Natural killer cell (primary cell): ENCODE measurements around the gene PLEKHJ1. TPM values are rescaled to one million over a fixed set of nuclear protein-coding genes. Genes with fewer than 3 reads are reported as not detected.

Source experiments
- ATAC-seq, 3 donors: fragments of 150-1000 bp in 2 of 3; fragments of 200-7000 bp in 1 of 3; cut with Tn5 transposase; 1 replicate in 1 of 3; 2 replicates in 2 of 3; pipeline ENCODE4 v1.10.0; 2021; ENCODE audit warnings: mild to moderate bottlenecking in 2 of 3, moderate library complexity in 2 of 3
- DNase-seq, 2 donors: peaks; one replicate each; pipeline versions ENCODE4 v3.0.0 to v3.0.0-alpha.2; 2013 to 2021; ENCODE audit warnings: mixed read lengths in 1 of 2
- H3K27ac ChIP-seq: one replicate; pipeline ENCODE4 v1.5.1; 2013; ENCODE audit warnings: mild to moderate bottlenecking, low read length
- H3K27me3 ChIP-seq: one replicate; pipeline ENCODE4 v1.6.1; 2013; ENCODE audit warnings: low read length; ENCODE audit not compliant: control insufficient read depth, insufficient read depth
- H3K36me3 ChIP-seq: one replicate; pipeline ENCODE4 v1.6.1; 2013; ENCODE audit warnings: low read length; ENCODE audit not compliant: control insufficient read depth, insufficient read depth
- H3K4me1 ChIP-seq: one replicate; pipeline ENCODE4 v1.6.1; 2013; ENCODE audit warnings: low read length; ENCODE audit not compliant: control insufficient read depth, insufficient read depth
- H3K4me3 ChIP-seq: one replicate; pipeline ENCODE4 v1.5.1; 2013; ENCODE audit warnings: low read length
- H3K9me3 ChIP-seq: one replicate; pipeline ENCODE4 v1.6.1; 2013; ENCODE audit warnings: low read length; ENCODE audit not compliant: control insufficient read depth, insufficient read depth
- H3K27ac Mint-ChIP-seq, 2 donors: one replicate each; pipeline ENCODE4 v1.8.0; 2022; ENCODE audit warnings: mild to moderate bottlenecking in 2 of 2, mixed read lengths in 2 of 2, moderate library complexity in 1 of 2
- H3K27me3 Mint-ChIP-seq, 2 donors: one replicate each; pipeline ENCODE4 v1.8.0; 2022; ENCODE audit warnings: low read depth in 2 of 2, mixed read lengths in 2 of 2
- H3K36me3 Mint-ChIP-seq: one replicate; pipeline ENCODE4 v1.8.0; 2022; ENCODE audit warnings: mixed read lengths
- H3K4me1 Mint-ChIP-seq, 2 donors: one replicate each; pipeline ENCODE4 v1.8.0; 2022; ENCODE audit warnings: mixed read lengths in 2 of 2
- H3K4me3 Mint-ChIP-seq: one replicate; pipeline ENCODE4 v1.8.0; 2022; ENCODE audit warnings: mild to moderate bottlenecking, moderate library complexity, mixed read lengths
- H3K9me3 Mint-ChIP-seq, 2 donors: one replicate each; pipeline ENCODE4 v1.8.0; 2022; ENCODE audit warnings: mixed read lengths in 2 of 2
- WGBS: methylation state at CpG from one replicate; pipeline ENCODE4 v1.1.7; 2013; ENCODE audit warnings: missing lambda C conversion rate; ENCODE audit not compliant: insufficient coverage; 5-methylcytosine and 5-hydroxymethylcytosine counted together
- intact Hi-C: fragments of 100-400 bp; cut with micrococcal nuclease; formaldehyde crosslinking; loops from one replicate; pipeline ENCODE4 v1.14.2; 2022
- total RNA-seq, 4 donors: library from RNA; stranded (reverse); fragments of 120-200 nt in 1 of 4; gene quantifications; one replicate each; pipeline versions ENCODE4 v1.2.3 to v1.2.4, GENCODE V29; 2013 to 2022
- TF ChIP-seq, protein P1 (sequence below): fragments of 200-600 bp; IDR thresholded peaks from one replicate; pipeline ENCODE4 v1.8.0; 2022; ENCODE audit warnings: antibody characterized with exemption

The PLEKHJ1 gene
- total RNA-seq, 3 donors from 2014 or later (not counting 1 experiment from before 2014, with no cell fraction given) = 36.7 to 45.8 (median 44.7) TPM

DNA sequence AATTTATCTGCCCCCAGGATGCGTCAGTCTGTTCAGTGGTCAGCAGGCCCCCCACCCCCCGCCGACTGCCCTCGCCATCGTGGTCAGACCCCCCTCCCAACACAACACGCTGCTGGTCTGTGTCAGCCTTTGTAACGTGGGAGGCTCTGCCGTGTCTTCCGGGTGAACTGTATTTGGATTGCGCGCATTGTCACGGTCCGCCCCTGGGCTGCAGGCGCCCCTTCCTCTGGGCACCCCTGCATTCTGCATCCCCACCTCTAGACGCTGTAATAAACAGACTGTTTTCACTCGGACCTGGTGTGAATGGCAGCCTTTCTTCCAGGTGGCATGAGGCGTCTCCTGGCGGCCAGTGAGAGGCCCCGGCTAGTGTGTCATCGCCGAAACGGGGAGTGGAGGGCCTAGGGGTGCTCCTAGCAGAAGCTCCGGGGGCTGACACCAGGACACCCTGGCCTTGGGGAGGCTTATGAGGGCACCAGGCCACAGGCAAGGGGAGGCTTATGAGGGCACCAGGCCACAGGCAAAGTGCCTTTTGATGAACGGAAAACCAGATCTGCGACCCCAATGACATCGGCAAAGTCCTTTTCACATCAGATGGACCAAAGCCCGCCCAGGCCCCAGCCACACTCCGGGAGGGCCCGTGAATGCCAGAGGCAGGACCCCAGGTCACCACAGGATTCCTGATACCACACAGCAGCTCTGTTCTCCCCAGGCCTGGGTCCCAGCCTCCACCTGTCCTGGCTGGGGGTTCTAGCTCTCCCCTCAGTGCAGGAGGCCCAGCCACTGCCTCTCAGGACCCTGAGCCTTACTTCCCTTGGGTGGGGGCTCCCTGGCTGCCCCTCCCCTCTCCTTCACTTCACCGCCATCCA is 3.6 kb downstream of the PLEKHJ1 start:
- DNase-seq = no peak
- WGBS = 84% methylated on average over 30 of the region's 30 CpGs
- peaks cover 30% of the 10 kb centered on the region for H3K4me1 ChIP-seq
- no peak overlapping the region for H3K27ac ChIP-seq
- Mint-ChIP-seq H3K36me3 (no peaks in the 10 kb centered on the region), H3K4me3 (no peak overlapping the region), H3K27ac (peak overlapping the region in 1 of 2 donors; percentile 100), H3K4me1 (peaks cover 16 to 27% of the 10 kb centered on the region in 2 donors), H3K9me3 (no peaks in the 10 kb centered on the region), H3K27me3 (no peaks in the 10 kb centered on the region)
- no peak for ATAC-seq
- H3K36me3 ChIP-seq = peaks cover 33% of the 10 kb centered on the region
- H3K4me3 ChIP-seq = no peak overlapping the region
- intact Hi-C loops = loop anchor here (10.0 kb wide), 1 partner anchor 78 kb away; the partner anchor contains the start of gene AP3D1
- no peaks in the 10 kb centered on the region for H3K27me3 ChIP-seq
- no peaks in the 10 kb centered on the region for H3K9me3 ChIP-seq
- TF ChIP-seq, protein P1, sequence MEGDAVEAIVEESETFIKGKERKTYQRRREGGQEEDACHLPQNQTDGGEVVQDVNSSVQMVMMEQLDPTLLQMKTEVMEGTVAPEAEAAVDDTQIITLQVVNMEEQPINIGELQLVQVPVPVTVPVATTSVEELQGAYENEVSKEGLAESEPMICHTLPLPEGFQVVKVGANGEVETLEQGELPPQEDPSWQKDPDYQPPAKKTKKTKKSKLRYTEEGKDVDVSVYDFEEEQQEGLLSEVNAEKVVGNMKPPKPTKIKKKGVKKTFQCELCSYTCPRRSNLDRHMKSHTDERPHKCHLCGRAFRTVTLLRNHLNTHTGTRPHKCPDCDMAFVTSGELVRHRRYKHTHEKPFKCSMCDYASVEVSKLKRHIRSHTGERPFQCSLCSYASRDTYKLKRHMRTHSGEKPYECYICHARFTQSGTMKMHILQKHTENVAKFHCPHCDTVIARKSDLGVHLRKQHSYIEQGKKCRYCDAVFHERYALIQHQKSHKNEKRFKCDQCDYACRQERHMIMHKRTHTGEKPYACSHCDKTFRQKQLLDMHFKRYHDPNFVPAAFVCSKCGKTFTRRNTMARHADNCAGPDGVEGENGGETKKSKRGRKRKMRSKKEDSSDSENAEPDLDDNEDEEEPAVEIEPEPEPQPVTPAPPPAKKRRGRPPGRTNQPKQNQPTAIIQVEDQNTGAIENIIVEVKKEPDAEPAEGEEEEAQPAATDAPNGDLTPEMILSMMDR = no peak

DNA sequence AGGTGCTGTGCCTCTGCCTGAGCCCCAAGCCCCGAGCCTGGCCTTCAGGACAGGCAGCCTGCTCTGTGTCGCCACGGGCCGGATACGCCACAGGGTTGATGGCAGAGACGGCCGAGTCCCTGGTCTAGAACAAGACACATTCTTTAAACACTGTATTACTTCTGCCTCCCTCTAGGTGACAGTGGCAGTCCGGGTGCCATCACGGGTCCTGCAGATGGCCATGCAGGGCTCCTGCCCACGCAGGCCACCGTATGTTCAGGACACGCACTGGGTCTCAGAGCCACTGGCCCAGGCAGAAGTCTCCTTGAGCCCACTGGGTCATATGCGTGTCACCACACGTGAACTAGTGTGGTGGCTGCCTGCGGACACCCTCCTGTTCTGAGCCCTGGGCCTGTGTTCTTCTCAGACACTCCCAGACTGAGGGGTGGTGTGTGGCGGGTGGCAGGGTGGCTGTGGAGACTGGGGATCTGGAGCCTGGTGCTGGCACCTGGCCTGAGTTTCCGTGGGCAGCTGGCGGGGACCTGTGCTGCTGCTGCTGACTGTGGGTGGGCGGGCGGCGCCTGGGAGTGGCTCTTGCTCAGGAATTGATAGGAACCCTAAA is 4.4 kb downstream of the PLEKHJ1 start:
- H3K36me3 ChIP-seq = peaks cover 33% of the 10 kb centered on the region

DNA sequence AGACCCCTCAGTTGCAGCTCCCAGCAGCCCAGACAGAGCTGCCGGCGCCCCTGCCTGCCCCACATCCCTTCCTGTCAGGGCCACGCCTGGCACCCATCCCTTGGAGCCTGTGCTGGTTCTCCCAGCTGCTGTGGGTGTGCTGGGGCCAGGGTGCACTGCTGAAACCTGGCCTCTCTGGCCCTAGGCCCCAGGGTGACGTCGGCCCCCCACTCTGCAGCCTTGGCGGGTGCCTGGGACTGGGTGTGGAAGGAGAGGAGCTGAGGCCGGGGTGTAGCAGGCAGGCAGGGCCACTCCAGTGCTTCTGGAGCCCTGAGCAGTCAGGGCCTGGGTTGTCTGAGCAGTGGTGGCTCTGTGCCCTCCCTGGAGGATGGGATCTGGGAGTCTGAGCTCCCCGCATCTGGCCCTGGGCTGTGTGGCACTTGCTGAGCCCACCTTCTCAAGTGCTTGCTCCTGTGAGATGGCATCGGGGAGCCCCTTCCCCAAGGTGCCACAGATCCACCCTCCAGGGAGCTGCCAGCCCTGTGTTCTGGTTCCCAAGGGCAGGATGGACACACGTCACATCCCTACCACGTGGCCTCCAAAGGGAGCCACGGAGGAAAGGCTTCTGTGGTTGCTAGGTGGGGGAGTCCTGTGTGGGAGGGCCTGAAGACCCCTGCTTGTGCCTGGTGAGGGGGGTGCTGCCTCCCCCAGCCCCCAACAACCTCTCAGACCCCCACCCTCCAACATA is 5.2 kb downstream of the PLEKHJ1 start:
- Mint-ChIP-seq H3K36me3 (no peaks in the 10 kb centered on the region), H3K4me1 (peaks cover 5 to 18% of the 10 kb centered on the region in 2 donors), H3K27me3 (no peaks in the 10 kb centered on the region), H3K9me3 (no peaks in the 10 kb centered on the region), H3K27ac (peak overlapping the region in 1 of 2 donors; percentile 24), H3K4me3 (no peak overlapping the region)
- 92% methylated on average over 11 of the region's 12 CpGs for WGBS
- no peak for ATAC-seq
- H3K9me3 ChIP-seq = no peaks in the 10 kb centered on the region
- H3K4me1 ChIP-seq = peaks cover 21% of the 10 kb centered on the region
- no peaks in the 10 kb centered on the region for H3K27me3 ChIP-seq
- TF ChIP-seq, protein P1 = no peak
- no peak overlapping the region for H3K27ac ChIP-seq
- H3K36me3 ChIP-seq = peaks cover 38% of the 10 kb centered on the region
- DNase-seq = no peak
- H3K4me3 ChIP-seq = no peak overlapping the region
- intact Hi-C loops = loop anchor here (10.0 kb wide), 1 partner anchor 76 kb away; the partner anchor contains the start of gene AP3D1

More for the DNA sequence above, 4.4 kb downstream of the PLEKHJ1 start:
- peak overlapping the region in 1 of 2 donors; percentile 100 for H3K27ac Mint-ChIP-seq
- no peaks in the 10 kb centered on the region for H3K27me3 Mint-ChIP-seq
- H3K4me3 ChIP-seq = no peak overlapping the region
- H3K36me3 Mint-ChIP-seq = no peaks in the 10 kb centered on the region
- TF ChIP-seq, protein P1 = no peak
- H3K9me3 ChIP-seq = no peaks in the 10 kb centered on the region
- peaks cover 13 to 25% of the 10 kb centered on the region in 2 donors for H3K4me1 Mint-ChIP-seq
- no peak overlapping the region for H3K27ac ChIP-seq
- no peak for DNase-seq
- H3K9me3 Mint-ChIP-seq = no peaks in the 10 kb centered on the region
- ATAC-seq = no peak
- intact Hi-C loops = loop anchor here (10.0 kb wide), 1 partner anchor 77 kb away; the partner anchor contains the start of gene AP3D1
- H3K4me3 Mint-ChIP-seq = no peak overlapping the region
- no peaks in the 10 kb centered on the region for H3K27me3 ChIP-seq
- 91% methylated on average over 21 of the region's 21 CpGs for WGBS
- peaks cover 24% of the 10 kb centered on the region for H3K4me1 ChIP-seq
